Tibial nerve (tissue), 3 donors: Measurements from ENCODE around the gene CTRB2.

ENCODE experiments used
- POLR2A ChIP-seq, 2 donors: fragments of 450-650 bp; IDR thresholded peaks; one replicate each; pipeline ENCODE4 v1.6.1; 2017; ENCODE audit warnings: antibody characterized with exemption in 2 of 2, mild to moderate bottlenecking in 2 of 2, moderate library complexity in 2 of 2
- TF ChIP-seq, protein P1 (sequence below), 5 experiments: fragments of 200-600 bp in 3 of 5; fragments of 450-650 bp in 2 of 5; sonication (generic) in 3 of 5; IDR thresholded peaks; one replicate each; pipeline ENCODE4 v1.5.1; 2016 to 2019; ENCODE audit warnings: antibody characterized with exemption in 5 of 5, mild to moderate bottlenecking in 3 of 5, moderate library complexity in 2 of 5

DNA sequence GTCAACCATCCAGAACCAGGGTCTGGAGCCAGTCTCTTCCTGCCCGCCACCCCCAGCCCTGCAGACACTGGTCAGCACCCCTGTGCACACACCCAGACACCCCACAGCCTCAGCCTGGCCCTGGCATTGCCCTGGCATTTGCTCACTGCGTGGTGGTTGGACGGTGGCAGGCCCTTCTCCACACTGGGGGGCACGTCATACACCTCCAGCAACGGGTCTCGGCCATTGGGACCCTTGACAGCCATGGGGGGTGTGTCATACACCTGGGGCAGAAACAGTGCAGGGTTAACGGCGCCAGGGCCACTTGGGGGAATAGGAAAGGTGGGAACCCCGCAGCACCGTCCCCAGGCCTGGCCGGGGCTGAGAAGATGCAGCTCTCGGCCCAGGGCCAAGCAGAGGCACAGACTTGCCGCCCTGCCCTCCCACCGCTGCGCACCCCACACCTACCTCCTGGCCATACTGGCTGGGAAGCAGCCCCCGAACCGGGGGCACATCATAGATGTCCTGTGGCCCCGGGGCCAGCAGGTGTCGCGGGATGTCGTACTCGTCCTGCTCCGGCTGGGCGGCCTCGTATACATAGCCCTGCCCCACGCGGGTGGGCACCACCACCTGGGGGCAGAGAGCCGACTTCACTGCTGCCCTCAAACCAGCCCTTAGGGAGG lies 29.9 kb upstream of the CTRB2 start:
- no peak for TF ChIP-seq POLR2A (IDR thresholded peaks at IDR 0.05)
- TF ChIP-seq, protein P1, sequence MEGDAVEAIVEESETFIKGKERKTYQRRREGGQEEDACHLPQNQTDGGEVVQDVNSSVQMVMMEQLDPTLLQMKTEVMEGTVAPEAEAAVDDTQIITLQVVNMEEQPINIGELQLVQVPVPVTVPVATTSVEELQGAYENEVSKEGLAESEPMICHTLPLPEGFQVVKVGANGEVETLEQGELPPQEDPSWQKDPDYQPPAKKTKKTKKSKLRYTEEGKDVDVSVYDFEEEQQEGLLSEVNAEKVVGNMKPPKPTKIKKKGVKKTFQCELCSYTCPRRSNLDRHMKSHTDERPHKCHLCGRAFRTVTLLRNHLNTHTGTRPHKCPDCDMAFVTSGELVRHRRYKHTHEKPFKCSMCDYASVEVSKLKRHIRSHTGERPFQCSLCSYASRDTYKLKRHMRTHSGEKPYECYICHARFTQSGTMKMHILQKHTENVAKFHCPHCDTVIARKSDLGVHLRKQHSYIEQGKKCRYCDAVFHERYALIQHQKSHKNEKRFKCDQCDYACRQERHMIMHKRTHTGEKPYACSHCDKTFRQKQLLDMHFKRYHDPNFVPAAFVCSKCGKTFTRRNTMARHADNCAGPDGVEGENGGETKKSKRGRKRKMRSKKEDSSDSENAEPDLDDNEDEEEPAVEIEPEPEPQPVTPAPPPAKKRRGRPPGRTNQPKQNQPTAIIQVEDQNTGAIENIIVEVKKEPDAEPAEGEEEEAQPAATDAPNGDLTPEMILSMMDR (IDR thresholded peaks at IDR 0.05): no peak
